GM18868 (cell line): ENCODE measurements around the gene PDLIM3.
"Not testable (repeated sequence)": the region's sequence is repeated elsewhere in the genome, so short reads cannot be mapped to it uniquely, and the experiment has no call there.

Experiments used
- ATAC-seq: cut with Tn5 transposase; IDR thresholded peaks from one replicate; pipeline ENCODE4 v1.9.1; 2021; ENCODE audit warnings: mild to moderate bottlenecking, moderate library complexity; ENCODE audit not compliant: unreplicated experiment

Gene PDLIM3, protein sequence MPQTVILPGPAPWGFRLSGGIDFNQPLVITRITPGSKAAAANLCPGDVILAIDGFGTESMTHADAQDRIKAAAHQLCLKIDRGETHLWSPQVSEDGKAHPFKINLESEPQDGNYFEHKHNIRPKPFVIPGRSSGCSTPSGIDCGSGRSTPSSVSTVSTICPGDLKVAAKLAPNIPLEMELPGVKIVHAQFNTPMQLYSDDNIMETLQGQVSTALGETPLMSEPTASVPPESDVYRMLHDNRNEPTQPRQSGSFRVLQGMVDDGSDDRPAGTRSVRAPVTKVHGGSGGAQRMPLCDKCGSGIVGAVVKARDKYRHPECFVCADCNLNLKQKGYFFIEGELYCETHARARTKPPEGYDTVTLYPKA

DNA sequence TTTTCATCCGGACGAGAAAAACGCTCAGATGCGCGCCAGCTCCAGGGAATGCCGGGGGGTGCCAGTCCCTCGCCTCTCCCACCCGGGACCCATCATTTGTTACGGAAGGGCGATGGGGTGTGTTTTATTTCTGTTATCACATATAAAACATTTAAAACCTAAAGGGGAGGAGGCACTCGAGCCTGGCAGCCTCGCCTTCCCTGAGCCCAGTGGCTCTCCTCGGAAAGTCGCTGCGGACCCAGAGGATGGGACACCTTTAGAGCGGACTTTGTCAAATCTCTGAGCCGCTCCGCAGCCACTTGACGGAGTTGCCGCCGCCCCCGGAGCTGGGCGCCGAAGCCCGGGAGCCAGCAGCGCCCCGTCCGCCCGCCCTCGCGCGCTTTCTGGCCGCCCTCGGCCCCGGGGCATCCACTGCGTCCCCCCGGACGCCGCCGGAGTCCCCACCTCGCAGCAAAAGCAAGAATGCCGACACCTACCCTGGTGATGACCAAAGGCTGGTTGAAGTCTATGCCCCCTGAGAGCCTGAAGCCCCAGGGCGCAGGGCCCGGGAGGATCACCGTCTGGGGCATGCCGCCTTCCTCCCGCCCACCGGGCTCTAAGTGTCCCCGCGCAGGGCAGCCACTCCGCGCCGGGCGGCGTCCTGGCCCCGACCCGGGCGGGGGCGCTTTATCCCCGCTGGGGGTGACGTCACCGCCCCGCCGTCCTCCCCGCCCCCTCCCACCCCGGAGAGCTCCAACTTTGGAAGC is at the start of gene PDLIM3:
PDLIM3 (minus strand) TSS at position 642 of the 746 bp plus-strand sequence; CDS start at position 569, 73 bp downstream.
- peak; percentile 60 for ATAC-seq

DNA sequence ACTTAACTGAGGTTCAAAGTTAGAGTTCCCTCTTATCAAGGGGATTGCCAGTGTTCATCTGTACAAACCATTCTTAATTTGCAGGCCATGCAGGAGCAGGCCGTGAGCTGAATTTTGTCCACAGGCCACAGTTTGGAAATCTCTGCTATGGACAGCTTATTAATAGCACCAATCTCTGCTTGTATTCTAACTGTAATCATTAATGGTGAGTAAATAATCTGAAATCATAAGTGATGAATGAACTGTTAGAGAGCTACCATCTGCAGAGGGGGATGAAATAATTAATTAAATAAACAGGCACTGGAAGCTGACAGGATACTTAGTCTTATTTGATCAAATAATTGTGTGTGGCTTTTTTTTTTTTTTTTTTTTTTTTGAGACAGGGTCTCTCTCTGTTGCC is 48.5 kb upstream of the PDLIM3 start:
- no peak for ATAC-seq

DNA sequence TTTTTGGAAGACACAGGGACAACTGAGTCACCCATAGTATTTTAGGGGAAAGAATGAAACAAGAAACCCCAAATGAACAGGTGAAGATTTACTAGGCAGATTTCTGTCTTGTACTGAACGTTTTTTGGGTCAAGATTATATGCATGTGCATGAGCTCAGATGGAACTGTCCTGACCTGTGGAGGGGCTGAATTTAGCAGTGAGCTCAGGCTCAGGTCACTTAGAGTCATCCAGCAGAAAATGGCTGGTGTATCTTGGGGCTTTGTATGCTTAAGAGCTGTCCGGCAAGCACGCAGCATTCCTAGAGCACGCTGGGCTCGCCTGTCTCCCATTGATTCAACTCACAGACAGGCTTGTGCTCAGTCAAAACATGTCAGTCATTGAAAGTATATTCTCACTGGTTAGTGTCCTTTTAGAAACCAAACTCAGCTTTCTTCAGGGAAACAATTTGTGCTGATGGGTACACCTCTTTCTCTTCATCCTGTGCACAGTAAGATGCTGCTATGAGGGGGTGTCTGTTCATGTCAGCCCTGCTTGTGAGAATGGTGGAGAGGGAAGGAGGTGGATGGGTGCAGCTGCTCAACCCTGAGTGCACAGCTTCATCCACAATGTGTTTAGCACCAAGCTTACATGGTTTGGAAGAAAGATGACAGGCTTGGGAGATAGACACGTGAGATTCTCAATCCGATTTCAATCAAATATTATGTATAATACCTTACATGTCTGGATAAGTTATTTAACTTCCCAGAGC is 47.5 kb upstream of the PDLIM3 start:
- ATAC-seq: no peak

DNA sequence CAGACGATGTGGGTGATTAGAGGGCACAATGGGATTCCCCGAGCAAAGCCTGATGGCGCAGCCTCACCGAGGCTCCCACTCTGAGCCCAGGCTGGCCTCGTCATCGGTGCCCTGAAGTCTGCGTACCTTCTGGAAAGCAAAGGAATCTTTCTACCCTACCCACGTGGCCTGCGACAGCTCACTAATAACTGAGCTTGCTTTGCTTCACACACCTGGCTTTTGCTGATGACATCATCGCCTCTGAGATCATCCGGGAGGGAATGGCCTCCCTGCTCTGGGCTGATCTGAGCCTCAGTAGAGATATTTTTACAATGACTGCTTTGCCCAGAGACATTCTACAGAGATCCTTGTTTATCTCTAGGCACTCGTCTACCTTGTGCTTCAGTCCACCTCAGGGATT is 45.4 kb upstream of the PDLIM3 start:
- no peak for ATAC-seq

DNA sequence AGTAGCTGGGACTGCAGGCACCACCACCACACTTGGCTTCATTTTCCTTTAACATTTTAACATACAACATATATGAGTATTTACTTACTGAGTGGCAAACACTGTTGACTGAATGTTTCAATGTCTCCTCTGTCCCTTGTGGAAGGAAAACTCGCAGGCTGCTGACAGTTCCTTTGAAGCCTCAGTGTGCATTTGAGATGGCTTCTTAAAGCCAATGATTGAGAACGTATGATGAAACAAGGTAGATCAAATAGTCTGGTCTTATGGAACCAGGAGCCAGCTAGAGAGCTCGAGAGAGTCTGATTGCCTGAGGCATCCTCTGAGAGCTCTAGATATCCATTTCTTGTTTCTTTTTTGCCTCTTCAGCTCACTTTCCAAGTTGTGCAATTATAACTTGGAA is 43.0 kb upstream of the PDLIM3 start:
- no peak for ATAC-seq

DNA sequence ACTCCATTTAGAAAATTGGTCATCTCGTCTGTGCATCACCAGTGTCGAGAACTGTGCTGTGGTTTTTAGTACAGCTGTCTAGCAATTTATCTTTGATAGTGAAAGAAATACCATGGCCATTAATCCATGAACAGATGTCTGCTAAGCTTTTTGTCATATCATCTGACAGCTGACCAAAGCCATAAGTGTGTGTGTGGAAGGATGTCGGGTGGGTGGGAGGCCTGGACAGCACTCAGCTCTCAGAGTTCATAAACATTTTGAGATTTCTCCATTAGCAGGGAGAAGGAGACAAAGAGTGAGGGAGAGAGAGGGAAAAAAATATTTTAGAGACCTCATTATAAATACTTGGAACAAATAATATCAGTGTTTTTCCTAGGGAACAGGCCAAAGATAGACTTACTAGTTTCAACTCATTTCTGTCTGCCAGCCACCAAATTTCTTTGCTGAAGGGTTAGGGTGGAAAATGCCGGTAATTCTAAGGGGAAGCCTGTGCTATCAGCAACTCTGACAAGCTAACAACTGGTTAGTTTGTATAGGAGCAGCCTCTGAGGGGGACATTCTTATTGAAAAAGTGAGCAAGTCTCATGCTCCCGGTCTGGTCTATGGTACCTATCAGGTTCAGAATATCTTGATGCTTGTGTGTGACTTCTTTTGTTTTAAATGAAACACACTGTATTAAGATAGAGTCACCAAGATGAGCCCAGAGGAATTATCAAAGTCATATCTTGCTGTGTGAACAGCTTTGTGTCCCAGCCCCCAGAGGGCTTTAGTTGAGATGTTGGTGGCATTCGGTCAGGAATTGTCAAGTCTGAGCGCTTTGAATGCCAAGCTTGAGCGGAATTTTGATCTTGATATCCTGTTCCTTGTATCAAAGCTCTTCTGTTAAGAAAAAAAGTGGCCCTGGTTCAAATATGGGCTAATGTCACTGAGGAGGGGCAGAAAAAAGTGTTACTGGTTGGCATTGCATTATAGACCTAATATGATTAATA is 41.9 kb upstream of the PDLIM3 start:
- ATAC-seq: no peak

DNA sequence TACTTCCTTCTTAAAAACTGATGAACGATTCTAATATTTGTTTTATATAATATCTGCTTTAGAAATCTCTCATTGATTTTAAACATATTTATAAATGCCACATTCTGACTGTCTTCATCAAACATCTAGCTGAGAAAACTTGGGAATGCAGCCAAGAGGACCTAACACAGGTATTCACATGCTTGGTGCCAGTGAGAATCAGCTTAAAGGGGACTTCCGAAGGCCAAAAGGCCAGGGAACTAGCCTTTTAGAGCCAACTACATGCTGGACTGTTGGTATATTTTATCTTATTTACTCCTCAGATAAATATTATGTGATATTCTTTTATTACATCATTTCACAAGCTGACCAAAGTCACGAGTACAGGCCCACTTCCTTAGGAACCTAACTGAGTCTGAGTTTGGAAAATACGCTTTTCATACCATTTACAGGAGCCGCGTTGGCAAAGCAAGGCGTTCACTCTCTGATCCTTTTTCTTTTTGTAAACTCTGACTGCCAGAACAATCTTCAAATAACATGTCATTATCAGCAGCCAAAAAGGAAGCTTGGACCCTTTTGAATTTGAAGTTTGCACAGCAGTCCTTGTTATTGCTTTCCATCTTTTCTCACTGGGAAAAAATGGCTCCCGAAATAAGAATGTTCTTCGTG is 41.1 kb upstream of the PDLIM3 start:
- no peak for ATAC-seq

DNA sequence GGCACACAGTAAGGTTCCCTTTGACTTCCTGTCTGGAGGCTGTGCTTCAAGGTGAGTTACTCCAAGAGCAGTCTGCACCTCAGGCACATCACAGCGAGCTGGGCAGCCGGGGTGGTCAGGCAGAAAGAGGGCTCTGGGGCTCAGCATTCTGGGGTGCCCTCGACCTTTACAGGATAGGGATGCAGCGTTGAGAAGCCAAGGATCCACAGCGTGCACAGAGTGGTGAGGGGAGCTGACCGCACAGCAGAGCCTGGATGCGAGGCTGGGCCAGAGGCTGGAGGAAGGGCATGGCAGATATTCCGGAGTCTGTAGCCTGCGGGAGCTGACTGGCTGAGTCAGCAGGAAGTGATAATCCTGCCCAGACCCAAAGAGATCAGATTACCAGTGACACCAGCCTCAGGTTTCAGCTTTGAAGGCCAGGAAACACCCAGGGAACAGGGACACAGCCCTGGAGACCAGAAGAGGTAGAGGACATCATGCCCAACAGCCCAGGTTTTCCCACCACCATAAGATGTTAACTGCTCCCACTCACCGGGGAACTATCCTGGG is 38.4 kb upstream of the PDLIM3 start:
- ATAC-seq: no peak

DNA sequence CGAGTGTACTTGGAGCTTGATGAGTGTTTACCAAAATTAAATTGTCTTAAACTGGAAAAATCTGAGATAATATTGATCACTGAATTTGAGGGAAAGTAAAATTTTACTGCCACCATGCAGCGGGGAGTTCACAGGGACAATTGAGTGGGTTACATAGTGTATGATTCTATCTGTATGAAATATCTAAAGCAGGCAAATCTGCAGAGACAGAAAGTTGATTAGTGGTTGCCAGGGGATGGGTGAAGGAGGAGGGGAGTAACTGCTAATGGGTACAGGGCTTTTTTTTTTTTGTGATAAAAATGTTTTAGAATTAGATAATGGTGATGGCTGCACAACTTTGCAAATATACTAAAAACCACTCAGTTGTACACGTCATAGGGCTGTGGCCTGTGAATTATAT is 35.4 kb upstream of the PDLIM3 start:
- ATAC-seq: no peak

DNA sequence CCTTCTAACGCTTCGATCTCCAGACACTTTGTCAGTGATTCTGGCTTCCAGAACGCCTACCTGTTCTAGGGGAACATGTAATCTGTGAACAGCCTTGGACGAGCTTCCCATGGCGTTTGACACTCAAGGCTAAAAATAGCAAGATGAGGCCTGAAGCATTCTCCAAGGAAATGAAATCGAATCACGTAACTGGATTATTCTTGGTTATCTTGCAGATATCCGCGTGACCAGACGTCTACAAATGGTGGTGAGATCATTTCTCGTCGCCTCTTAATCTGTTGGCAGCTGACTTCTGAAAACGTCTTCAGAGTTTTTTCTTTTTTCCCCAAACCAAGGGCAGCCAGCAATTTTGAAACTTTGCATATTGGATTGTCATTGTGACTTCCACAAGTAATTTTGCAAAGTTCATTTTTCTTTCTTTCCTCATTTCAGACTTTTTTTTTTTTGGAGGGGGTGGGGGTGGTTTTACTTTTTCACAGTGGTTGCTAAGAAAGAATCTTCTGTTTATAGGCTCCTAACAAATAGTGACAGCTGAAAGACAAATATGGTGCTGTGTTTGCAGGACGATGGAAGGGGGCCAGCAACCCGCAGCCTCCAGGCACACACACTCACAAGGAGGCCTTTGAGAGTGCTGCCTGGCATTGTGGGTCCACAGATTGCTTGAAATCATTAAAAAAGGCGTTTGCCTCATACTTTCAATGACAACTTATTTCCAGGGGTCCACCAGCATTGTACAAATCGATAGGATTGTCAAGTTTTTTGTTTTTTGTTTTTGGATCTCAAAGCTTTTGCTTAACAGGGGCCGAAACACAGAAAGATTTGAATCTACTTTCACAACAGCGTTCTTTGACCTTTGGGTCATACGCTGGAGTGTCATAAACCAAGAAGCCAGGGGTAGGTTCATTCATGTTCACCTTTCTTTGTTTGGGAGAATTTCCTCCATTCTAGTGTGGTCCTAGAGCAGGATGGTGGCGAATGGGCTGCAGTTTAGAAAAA is 32.4 kb upstream of the PDLIM3 start:
- ATAC-seq: no peak

DNA sequence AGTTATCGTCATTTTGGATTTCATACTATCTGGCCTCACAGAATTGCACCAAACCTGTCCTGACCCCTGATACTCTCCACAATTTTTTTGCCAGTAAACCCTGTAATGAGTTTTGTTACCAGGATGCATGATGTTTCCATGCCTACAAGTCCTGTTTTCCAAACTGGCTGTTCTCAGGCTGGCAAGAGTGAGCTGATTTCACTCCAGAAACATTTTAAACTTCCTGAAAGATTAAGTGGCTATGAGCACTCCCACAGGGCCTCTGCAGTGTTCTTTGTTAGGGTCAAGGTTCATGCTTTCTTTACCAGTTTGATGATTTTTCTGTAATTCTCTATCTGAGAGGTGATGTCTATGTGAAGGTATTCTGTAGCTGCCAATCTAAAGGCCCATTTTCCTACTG is 31.7 kb upstream of the PDLIM3 start:
- no peak for ATAC-seq

DNA sequence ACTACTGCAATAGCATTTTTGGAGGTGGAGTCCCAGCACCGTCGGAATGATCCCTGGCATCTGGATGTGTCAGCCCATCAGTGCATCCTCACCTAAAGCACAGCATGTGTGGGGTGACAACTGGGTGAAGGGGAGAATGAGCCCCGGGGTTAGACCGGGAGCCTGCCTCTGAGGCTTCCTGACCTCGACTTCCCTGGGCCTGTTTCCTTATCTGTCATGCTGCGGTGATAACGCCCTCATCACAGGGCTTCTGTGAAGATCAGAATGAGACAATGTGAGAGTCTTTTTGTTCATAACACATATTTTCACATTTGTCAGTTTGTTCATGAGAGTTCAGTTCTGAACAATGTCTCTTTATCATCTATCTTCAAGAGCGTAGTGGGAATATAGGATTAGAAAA is 31.1 kb upstream of the PDLIM3 start:
- peak; percentile 46 for ATAC-seq

DNA sequence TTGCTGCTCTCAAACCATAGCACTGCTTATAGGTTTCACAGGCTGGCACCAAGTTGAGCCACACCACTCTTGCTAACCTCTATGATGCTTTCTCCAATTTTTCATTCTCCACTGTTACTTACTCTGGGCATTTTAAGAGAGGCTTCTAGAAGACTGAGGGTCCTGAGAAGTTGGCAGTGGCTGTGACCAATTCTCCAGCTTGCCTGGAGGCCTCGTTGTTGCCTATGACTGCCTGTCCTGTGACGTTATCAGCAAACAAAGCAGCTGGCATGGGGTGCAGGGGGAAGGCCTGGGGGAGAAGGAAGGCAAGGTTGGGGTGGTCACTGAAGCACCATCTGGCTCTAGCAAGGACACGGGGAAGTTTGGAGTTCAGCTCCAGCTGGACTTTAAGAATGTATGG is 30.4 kb upstream of the PDLIM3 start:
- ATAC-seq: no peak

DNA sequence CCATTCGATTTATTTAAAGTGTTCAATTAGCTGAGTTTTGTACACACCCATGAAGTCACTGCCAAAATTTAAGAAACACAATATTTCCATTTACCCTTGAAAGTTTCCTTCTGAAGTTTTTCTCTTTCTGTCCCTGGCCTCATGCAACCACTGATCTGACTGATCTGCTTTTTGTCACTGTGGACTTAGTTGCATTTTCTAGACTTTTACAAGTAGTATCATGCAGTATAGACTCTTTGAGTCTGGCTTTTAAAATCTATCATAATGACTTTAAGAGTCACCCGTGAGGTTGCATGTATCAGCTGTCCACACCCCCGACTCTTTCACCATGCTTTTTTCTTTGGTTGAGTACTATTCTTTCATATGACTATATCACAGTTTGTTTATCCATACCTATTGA is 29.0 kb upstream of the PDLIM3 start:
- no peak for ATAC-seq

DNA sequence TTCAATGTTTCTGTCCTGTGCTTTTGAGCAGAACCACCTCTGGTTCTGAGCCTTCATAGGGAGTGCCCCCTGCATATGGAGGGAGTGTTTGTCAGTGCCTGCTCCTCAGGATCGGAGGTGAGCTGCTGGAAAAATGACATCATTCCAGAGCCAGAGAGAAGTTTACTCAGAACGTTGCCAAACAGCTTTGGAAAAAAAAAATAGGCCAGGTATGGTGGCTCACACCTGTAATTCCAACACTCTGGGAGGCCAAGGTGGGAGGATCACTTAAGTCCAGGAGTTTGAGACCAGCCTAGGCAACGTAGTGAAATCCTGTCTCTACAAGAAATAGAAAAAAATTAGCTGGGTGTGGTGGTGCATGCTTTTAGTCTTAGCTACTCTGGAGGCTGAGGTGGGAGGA is 27.2 kb upstream of the PDLIM3 start:
- ATAC-seq: no peak

DNA sequence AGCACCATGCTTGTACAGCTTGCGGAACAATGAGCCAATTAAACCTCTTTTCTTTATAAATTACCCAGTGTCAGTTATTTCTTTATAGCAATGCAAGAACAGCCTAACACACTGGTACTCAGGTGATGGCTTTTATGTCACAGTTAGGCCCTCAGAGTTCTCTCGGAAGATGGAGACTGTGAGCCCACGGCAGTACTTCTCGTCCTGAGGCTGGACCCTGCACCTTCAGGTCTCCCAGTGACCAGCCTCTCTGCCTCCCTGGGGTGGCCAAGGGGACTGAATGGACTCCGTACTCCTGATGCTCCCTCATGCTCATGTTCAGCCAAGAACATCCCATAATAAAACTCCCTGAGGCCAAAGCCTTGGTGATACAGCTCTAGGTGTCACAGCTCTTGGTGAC is 25.0 kb upstream of the PDLIM3 start:
- ATAC-seq: no peak

DNA sequence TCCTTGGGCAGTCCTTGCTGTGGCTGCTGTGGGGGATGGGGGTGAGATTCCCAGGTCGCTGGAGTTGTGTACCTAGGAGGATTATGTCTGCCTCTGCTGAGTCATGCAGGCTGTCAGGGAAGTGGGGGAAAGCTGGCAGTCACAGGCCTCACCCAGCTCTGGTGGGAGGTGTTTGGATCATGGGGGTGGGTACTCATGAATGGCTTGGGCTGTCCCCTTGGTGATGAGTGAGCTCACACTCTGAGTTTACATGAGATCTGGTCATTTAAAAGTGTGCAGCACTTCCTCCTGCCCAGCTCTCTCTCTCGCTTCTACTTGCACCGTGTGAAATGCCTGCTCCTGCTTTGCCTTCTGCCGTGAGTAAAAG is 24.6 kb upstream of the PDLIM3 start:
- peak; percentile 60 for ATAC-seq

DNA sequence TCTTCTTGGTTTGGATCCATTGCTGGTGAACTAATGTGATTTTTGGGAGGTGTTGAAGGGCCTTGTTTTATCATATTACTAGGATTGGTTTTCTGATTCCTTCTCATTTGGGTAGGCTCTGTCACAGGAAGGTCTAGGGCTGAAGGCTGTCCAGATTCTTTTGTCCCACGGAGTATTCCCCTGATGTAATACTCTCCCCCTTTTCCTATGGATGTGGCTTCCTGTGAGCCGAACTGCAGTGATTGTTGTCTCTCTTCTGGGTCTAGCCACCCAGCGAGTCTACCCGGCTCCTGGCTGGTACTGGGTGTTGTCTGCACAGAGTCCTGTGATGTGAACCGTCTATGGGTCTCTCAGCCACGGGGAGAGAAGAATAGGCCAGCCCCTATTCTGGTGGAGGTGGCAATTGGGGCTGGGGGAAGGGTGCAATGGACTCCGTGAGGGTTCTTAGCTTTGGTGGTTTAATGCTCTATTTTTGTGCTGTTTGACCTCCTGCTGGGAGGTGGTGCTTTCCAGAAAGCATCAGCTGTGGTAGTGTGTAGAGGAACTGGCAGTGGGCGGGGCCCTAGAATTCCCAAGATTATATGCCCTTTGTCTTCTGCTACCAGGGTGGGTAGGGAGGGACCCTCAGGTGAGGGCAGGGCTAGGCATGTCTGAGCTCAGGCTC is 24.1 kb upstream of the PDLIM3 start:
- not testable (repeated sequence) for ATAC-seq
